ENCODE measurements around the gene IQCK.

IQCK gene

GRCh38 chr16:19699472-19699871 is 18.6 kb upstream of the IQCK start:
- Histone ChIP-seq H3K4me1 (ENCODE audit: control insufficient read depth, low read length) (no peaks in the 10 kb centered on the region), H3F3A (ENCODE audit: control insufficient read depth, insufficient read depth) (no peaks in the 10 kb centered on the region), H3K27ac (ENCODE audit: low read depth, low read length) (no peak overlapping the region), H3K4me3 (ENCODE audit: low read length) (no peak overlapping the region), H3K79me2 (ENCODE audit: control insufficient read depth, low read length) (0 out of 2 replicates have a peak, but pooled peaks cover 2% of the 10 kb centered on the region), H3K36me3 (ENCODE audit: control insufficient read depth, low read length) (peaks cover 47% of the 10 kb centered on the region), H3K27me3 (ENCODE audit: control insufficient read depth, low read length) (no peaks in the 10 kb centered on the region), H3K9me2 (replicated peaks; ENCODE audit: control insufficient read depth, low read length) (no peaks in the 10 kb centered on the region), H4K20me1 (ENCODE audit: control insufficient read depth, insufficient read depth, low read depth, low read length) (peaks cover 4% of the 10 kb centered on the region; the same call in 1 of the 2 replicates), H3K4me2 (ENCODE audit: low read length) (no peak overlapping the region), H3K9me3 (ENCODE audit: control insufficient read depth, insufficient read depth, low read length) (no peaks in the 10 kb centered on the region)
- TF ChIP-seq CTCF (IDR thresholded peaks at IDR 0.05; ENCODE audit: low read depth, low read length, poor library complexity, severe bottlenecking) (no peak), EZH2phosphoT487 (IDR thresholded peaks at IDR 0.05; ENCODE audit: borderline replicate concordance, low read length) (no peak)

- TF ChIP-seq EZH2phosphoT487 (IDR thresholded peaks at IDR 0.05; ENCODE audit: borderline replicate concordance, low read length) (no peak), CTCF (IDR thresholded peaks at IDR 0.05; ENCODE audit: low read depth, low read length, poor library complexity, severe bottlenecking) (no peak)
- H3K27me3 ChIP-seq (ENCODE audit: control insufficient read depth, low read length) = no peaks in the 10 kb centered on the region
- H3K27ac ChIP-seq (ENCODE audit: low read depth, low read length) = no peak overlapping the region
- peaks cover 56% of the 10 kb centered on the region for H3K36me3 ChIP-seq (ENCODE audit: control insufficient read depth, low read length)
- H3K4me2 ChIP-seq (ENCODE audit: low read length) = no peak overlapping the region
- H3K4me3 ChIP-seq (ENCODE audit: low read length) = no peak overlapping the region
- peaks cover 4% of the 10 kb centered on the region; the same call in 1 of the 2 replicates for H4K20me1 ChIP-seq (ENCODE audit: control insufficient read depth, insufficient read depth, low read depth, low read length)
- H3K9me3 ChIP-seq (ENCODE audit: control insufficient read depth, insufficient read depth, low read length) = no peaks in the 10 kb centered on the region
- peaks cover 2% of the 10 kb centered on the region; the same call in 1 of the 2 replicates for H3K79me2 ChIP-seq (ENCODE audit: control insufficient read depth, low read length)
- no peaks in the 10 kb centered on the region for H3K9me2 ChIP-seq (replicated peaks; ENCODE audit: control insufficient read depth, low read length)
- no peaks in the 10 kb centered on the region for H3F3A ChIP-seq (ENCODE audit: control insufficient read depth, insufficient read depth)
- no peaks in the 10 kb centered on the region for H3K4me1 ChIP-seq (ENCODE audit: control insufficient read depth, low read length)
Measured at GRCh38 chr16:19700319-19700781, 17.7 kb upstream of the IQCK start.

GRCh38 chr16:19701091-19701490 is 17.0 kb upstream of the IQCK start:
- Histone ChIP-seq H3K9me3 (ENCODE audit: control insufficient read depth, insufficient read depth, low read length) (no peaks in the 10 kb centered on the region), H3K36me3 (ENCODE audit: control insufficient read depth, low read length) (peaks cover 63% of the 10 kb centered on the region), H3K4me3 (ENCODE audit: low read length) (no peak overlapping the region), H3K9me2 (replicated peaks; ENCODE audit: control insufficient read depth, low read length) (no peaks in the 10 kb centered on the region), H3K27ac (ENCODE audit: low read depth, low read length) (no peak overlapping the region), H4K20me1 (ENCODE audit: control insufficient read depth, insufficient read depth, low read depth, low read length) (peaks cover 4% of the 10 kb centered on the region; the same call in 1 of the 2 replicates), H3F3A (ENCODE audit: control insufficient read depth, insufficient read depth) (no peaks in the 10 kb centered on the region), H3K4me2 (ENCODE audit: low read length) (no peak overlapping the region), H3K79me2 (ENCODE audit: control insufficient read depth, low read length) (peaks cover 2% of the 10 kb centered on the region; the same call in 1 of the 2 replicates), H3K27me3 (ENCODE audit: control insufficient read depth, low read length) (no peaks in the 10 kb centered on the region), H3K4me1 (ENCODE audit: control insufficient read depth, low read length) (no peaks in the 10 kb centered on the region)
- TF ChIP-seq CTCF (IDR thresholded peaks at IDR 0.05; ENCODE audit: low read depth, low read length, poor library complexity, severe bottlenecking) (no peak), EZH2phosphoT487 (IDR thresholded peaks at IDR 0.05; ENCODE audit: borderline replicate concordance, low read length) (no peak)

Data from DOHH2 (cell line).